ENCODE results near the gene CPED1. TPM values are rescaled to one million over a fixed set of nuclear protein-coding genes. Genes with fewer than 3 reads are reported as not detected.

CPED1 gene
- total and polyA plus RNA-seq, 2 donors (not counting 1 experiment from before 2014, with no cell fraction given): 70.2 to 196 TPM

DNA sequence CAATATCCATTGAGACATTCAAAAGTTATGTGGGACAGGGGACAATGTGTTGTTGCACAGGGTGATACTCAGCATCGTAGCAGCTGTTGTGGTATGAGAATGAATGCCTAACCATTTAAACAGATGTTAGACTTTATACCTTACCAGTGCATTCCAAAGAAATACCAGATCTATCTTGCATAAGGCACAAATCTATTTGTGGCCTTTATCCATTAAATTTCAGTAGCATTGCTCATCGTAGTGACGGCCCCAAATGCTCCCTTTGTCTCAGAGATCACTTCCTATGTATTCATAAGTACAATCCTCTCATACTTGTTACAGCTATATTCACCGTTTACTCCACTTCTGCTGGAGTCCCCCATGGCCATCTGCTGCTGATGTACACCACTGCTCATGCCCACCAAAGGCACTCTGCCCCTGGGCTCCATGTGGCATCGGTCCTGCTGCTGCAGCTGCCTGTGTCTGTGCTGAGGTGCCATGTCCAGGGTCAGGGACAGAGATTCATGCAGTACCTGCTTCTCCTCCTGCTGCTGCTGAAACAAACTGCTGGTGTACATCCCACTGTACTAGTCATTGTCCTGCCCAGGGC lies 96.3 kb downstream of the CPED1 start:
- Histone ChIP-seq H2AFZ (ENCODE audit: low read length) (no peak overlapping the region), H3K9ac (ENCODE audit: insufficient read depth, low read length) (peak overlapping the region; percentile 9), H3K4me1 (ENCODE audit: control insufficient read depth, extremely low read depth, insufficient read depth, low read length) (peaks cover 47% of the 10 kb centered on the region), H3K36me3 (ENCODE audit: control insufficient read depth, insufficient read depth, low read length) (no peaks in the 10 kb centered on the region), H3K79me2 (ENCODE audit: control insufficient read depth, insufficient read depth, low read length) (peaks cover 5% of the 10 kb centered on the region), H3K27me3 (ENCODE audit: control insufficient read depth, insufficient read depth, low read length) (no peaks in the 10 kb centered on the region), H4K20me1 (ENCODE audit: control insufficient read depth, extremely low read depth, insufficient read depth, low read length) (no peaks in the 10 kb centered on the region), H3K9me3 (ENCODE audit: control insufficient read depth, insufficient read depth, low read depth, low read length) (no peaks in the 10 kb centered on the region), H3K4me2 (ENCODE audit: extremely low read depth, insufficient read depth, low read length) (peak overlapping the region; percentile 75), H3K4me3 (replicated peaks in 1 of 4; ENCODE audit: control extremely low read depth in 1 of 4, insufficient read depth in 1 of 4, low read depth in 3 of 4, low read length in 4 of 4) (peak overlapping the region in 2 of 4 experiments; percentile 7 to 15), H3K27ac (ENCODE audit: insufficient read depth, low read length) (peak overlapping the region; percentile 94)
- TF ChIP-seq, protein P1, sequence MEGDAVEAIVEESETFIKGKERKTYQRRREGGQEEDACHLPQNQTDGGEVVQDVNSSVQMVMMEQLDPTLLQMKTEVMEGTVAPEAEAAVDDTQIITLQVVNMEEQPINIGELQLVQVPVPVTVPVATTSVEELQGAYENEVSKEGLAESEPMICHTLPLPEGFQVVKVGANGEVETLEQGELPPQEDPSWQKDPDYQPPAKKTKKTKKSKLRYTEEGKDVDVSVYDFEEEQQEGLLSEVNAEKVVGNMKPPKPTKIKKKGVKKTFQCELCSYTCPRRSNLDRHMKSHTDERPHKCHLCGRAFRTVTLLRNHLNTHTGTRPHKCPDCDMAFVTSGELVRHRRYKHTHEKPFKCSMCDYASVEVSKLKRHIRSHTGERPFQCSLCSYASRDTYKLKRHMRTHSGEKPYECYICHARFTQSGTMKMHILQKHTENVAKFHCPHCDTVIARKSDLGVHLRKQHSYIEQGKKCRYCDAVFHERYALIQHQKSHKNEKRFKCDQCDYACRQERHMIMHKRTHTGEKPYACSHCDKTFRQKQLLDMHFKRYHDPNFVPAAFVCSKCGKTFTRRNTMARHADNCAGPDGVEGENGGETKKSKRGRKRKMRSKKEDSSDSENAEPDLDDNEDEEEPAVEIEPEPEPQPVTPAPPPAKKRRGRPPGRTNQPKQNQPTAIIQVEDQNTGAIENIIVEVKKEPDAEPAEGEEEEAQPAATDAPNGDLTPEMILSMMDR (conservative IDR thresholded peaks at IDR 0.05 in 1 of 2, IDR thresholded peaks at IDR 0.05 in 1 of 2; ENCODE audit: low read depth in 1 of 2, low read length in 2 of 2): no peak
- no peak for TF ChIP-seq EZH2 (IDR thresholded peaks at IDR 0.05; ENCODE audit: low read length, missing control alignments)
- DNase-seq (ENCODE audit: low read depth in 2 of 2): peak; percentile 86 to 96

DNA sequence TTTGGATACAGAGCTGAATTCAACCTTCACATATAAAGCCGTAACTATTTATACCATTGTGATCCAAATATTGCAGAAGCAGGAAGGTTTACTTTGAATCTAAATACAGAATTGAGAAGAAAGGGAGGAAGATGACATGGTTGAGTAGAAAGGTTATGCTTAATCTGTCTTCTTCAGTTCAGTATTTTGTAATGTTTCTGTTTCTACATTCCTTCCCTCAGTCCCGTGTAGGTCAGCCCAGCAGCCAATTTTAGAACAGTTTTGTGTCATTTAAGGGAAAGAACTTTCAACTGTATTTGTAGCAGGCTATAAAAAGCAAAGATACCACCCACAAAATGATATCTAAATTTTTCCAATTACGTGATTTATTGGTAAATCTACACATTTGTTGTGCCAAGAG lies 97.4 kb downstream of the CPED1 start:
- H3K9ac ChIP-seq (ENCODE audit: insufficient read depth, low read length): no peak overlapping the region

DNA sequence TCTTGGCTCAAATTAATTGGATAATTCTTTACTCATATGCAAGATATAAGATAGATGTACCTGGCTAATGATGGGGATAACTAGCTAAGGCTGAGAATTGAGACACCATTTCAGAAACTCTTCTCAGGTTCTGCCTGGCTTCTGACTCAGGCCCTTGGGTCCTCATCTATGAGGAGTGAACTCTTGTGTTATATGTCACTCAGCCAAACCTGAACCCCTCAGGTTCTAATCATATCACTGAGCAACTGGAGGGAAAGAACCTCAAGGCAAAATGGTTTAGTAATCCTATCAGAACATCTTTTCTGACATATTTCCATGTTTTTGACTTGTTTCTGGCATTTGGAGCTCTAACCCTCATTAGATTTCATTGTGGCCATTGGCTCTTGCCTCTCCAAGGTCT lies 100.4 kb downstream of the CPED1 start:
- Histone ChIP-seq H3K27me3 (ENCODE audit: control insufficient read depth, insufficient read depth, low read length) (no peaks in the 10 kb centered on the region), H3K9ac (ENCODE audit: insufficient read depth, low read length) (no peak overlapping the region), H3K36me3 (ENCODE audit: control insufficient read depth, insufficient read depth, low read length) (no peaks in the 10 kb centered on the region), H3K9me3 (ENCODE audit: control insufficient read depth, insufficient read depth, low read depth, low read length) (no peaks in the 10 kb centered on the region), H3K4me3 (replicated peaks in 1 of 4; ENCODE audit: control extremely low read depth in 1 of 4, insufficient read depth in 1 of 4, low read depth in 3 of 4, low read length in 4 of 4) (no peak overlapping the region), H3K79me2 (ENCODE audit: control insufficient read depth, insufficient read depth, low read length) (no peaks in the 10 kb centered on the region), H3K27ac (ENCODE audit: insufficient read depth, low read length) (no peak overlapping the region), H3K4me2 (ENCODE audit: extremely low read depth, insufficient read depth, low read length) (no peak overlapping the region), H4K20me1 (ENCODE audit: control insufficient read depth, extremely low read depth, insufficient read depth, low read length) (no peaks in the 10 kb centered on the region), H3K4me1 (ENCODE audit: control insufficient read depth, extremely low read depth, insufficient read depth, low read length) (peaks cover 28% of the 10 kb centered on the region), H2AFZ (ENCODE audit: low read length) (no peak overlapping the region)
- DNase-seq (ENCODE audit: low read depth in 2 of 2): no peak
- TF ChIP-seq, protein P1 (conservative IDR thresholded peaks at IDR 0.05 in 1 of 2, IDR thresholded peaks at IDR 0.05 in 1 of 2; ENCODE audit: low read depth in 1 of 2, low read length in 2 of 2): no peak
- no peak for TF ChIP-seq EZH2 (IDR thresholded peaks at IDR 0.05; ENCODE audit: low read length, missing control alignments)

More for the DNA sequence above, 97.4 kb downstream of the CPED1 start:
- Histone ChIP-seq H3K4me1 (ENCODE audit: control insufficient read depth, extremely low read depth, insufficient read depth, low read length) (peaks cover 47% of the 10 kb centered on the region), H4K20me1 (ENCODE audit: control insufficient read depth, extremely low read depth, insufficient read depth, low read length) (no peaks in the 10 kb centered on the region), H3K27me3 (ENCODE audit: control insufficient read depth, insufficient read depth, low read length) (no peaks in the 10 kb centered on the region), H3K36me3 (ENCODE audit: control insufficient read depth, insufficient read depth, low read length) (no peaks in the 10 kb centered on the region), H3K4me3 (replicated peaks in 1 of 4; ENCODE audit: control extremely low read depth in 1 of 4, insufficient read depth in 1 of 4, low read depth in 3 of 4, low read length in 4 of 4) (no peak overlapping the region), H3K9me3 (ENCODE audit: control insufficient read depth, insufficient read depth, low read depth, low read length) (no peaks in the 10 kb centered on the region), H2AFZ (ENCODE audit: low read length) (no peak overlapping the region), H3K4me2 (ENCODE audit: extremely low read depth, insufficient read depth, low read length) (peak overlapping the region; percentile 27), H3K27ac (ENCODE audit: insufficient read depth, low read length) (peak overlapping the region; percentile 93), H3K79me2 (ENCODE audit: control insufficient read depth, insufficient read depth, low read length) (peaks cover 5% of the 10 kb centered on the region)
- no peak for TF ChIP-seq EZH2 (IDR thresholded peaks at IDR 0.05; ENCODE audit: low read length, missing control alignments)
- TF ChIP-seq, protein P1 (conservative IDR thresholded peaks at IDR 0.05 in 1 of 2, IDR thresholded peaks at IDR 0.05 in 1 of 2; ENCODE audit: low read depth in 1 of 2, low read length in 2 of 2): no peak
- peak; percentile 37 to 40 for DNase-seq (ENCODE audit: low read depth in 2 of 2)

Measured in fibroblast of lung (primary cell).